ENCODE measurements around the gene FAM20A. TPM values are rescaled to one million over a fixed set of nuclear protein-coding genes. Genes with fewer than 3 reads are reported as not detected.

The FAM20A gene
- total and polyA plus RNA-seq, 9 of the 15 experiments (the other 6 are each of a cell fraction or from before 2014, with no cell fraction given), result 0.07 TPM; not detected in 8

- H2AFZ ChIP-seq (ENCODE audit: low read depth, low read length), result no peak overlapping the region
- TF ChIP-seq ZNF3 (CRISPR knock-in tag; IDR thresholded peaks at IDR 0.05) (no peak), TARDBP (IDR thresholded peaks at IDR 0.05) (no peak), ZNF232 (CRISPR knock-in tag; IDR thresholded peaks at IDR 0.05) (no peak), NFXL1 (CRISPR knock-in tag; IDR thresholded peaks at IDR 0.05) (no peak), GTF2E2 (tag; IDR thresholded peaks at IDR 0.05) (no peak), ZZZ3 (IDR thresholded peaks at IDR 0.05) (no peak)
- no peaks in the 10 kb centered on the region for H3K36me3 ChIP-seq (ENCODE audit: control insufficient read depth, insufficient read depth, low read length)
- no peak overlapping the region for H3K27ac ChIP-seq (ENCODE audit: extremely low read depth, low read depth, low read length)
- DNase-seq (ENCODE audit: extremely low read depth in 1 of 4, low spot score in 3 of 4) (no peak), ATAC-seq (no peak), FAIRE-seq (no peak)
- H4K20me1 ChIP-seq (replicated peaks; ENCODE audit: control insufficient read depth, insufficient read depth, low read length), result no peaks in the 10 kb centered on the region
- no peaks in the 10 kb centered on the region; the same call in 1 of the 2 replicates for H3K9me3 ChIP-seq (replicated peaks; ENCODE audit: control insufficient read depth, insufficient read depth, low read depth, low read length)
- no peaks in the 10 kb centered on the region for H3K79me2 ChIP-seq (ENCODE audit: control insufficient read depth, insufficient read depth, low read length)
- in situ Hi-C loops (cut with MboI) (no loop called here), intact Hi-C loops (cut with micrococcal nuclease) (no loop called here)
- ChIA-PET POLR2A (interaction anchor here (0.5 to 1.0 kb wide), 2 partner anchors 10 to 912 kb away, joined by 3 to 4 read pairs; no protein-coding TSS in a partner anchor), CTCF (ENCODE audit: low intra/inter-chr PET ratio) (no interaction called here)
- H3K4me1 ChIP-seq (replicated peaks in 1 of 2; ENCODE audit: control insufficient read depth in 2 of 2, insufficient read depth in 2 of 2, low read length in 2 of 2), result no peaks in the 10 kb centered on the region
- peaks cover 12 to 28% of the 10 kb centered on the region in 2 experiments; a peak in 4 of 5 replicates for H3K27me3 ChIP-seq (ENCODE audit: control insufficient read depth in 2 of 2, insufficient read depth in 2 of 2, low read length in 2 of 2)
- H3K9ac ChIP-seq (ENCODE audit: insufficient read depth in 1 of 2, low read depth in 2 of 2, low read length in 2 of 2), result no peak overlapping the region
- BruUV-seq (replicated peaks), result no TSS peak
- H3K4me3 ChIP-seq, result no peak overlapping the region
- no peaks in the 10 kb centered on the region for H3K9me1 ChIP-seq (ENCODE audit: control insufficient read depth, insufficient read depth, low read length)
- WGBS (ENCODE audit: insufficient coverage, low coverage, missing lambda C conversion rate), result 4% methylated on average over 3 of the region's 3 CpGs
- no peak overlapping the region for H3K4me2 ChIP-seq (ENCODE audit: insufficient read depth, low read length)
These were observed 23.7 kb downstream of the FAM20A start for GRCh38 chr17:68577497-68577821.

DNA sequence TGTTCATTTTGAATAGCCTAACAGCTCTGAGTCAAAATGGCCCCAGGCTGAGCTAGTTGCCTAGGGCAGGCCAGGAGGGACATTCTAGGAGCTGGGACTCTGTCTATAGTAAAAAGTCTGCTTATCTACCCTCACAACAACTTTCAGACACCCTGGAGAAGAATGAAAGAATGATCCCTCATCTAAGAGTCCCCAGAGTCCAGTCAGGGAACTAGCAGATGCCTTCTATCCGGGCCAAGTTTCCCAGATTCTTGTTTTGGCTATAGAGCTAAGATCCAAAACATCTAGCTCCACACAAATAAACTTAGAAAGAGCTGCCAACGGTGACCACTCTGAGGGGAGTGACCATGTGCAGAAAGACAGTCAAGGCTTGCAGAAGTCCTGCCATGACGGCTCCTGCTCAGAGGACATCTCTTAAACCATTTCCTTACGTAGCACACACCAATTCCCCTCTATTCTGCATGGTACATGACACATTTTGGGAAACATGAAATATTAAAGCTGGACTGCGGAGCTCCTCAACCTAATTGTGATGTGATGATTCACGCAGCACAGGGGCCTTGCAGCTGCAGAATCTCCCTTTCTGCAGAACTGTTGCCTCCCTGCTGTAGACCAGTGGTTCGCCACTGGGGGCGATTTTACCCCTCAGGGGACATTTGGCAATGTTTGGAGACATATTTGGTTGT, 24.2 kb downstream of the FAM20A start:
- no TSS peak for BruUV-seq (replicated peaks)
- no peak overlapping the region for H2AFZ ChIP-seq (ENCODE audit: low read depth, low read length)
- ChIA-PET CTCF (ENCODE audit: low intra/inter-chr PET ratio) (no interaction called here), POLR2A (interaction anchor here (1.0 kb wide), 1 partner anchor 10 kb away, joined by 3 read pairs; no protein-coding TSS in a partner anchor)
- peaks cover 7 to 23% of the 10 kb centered on the region in 2 experiments; a peak in 4 of 5 replicates for H3K27me3 ChIP-seq (ENCODE audit: control insufficient read depth in 2 of 2, insufficient read depth in 2 of 2, low read length in 2 of 2)
- intact Hi-C loops (cut with micrococcal nuclease) (no loop called here), in situ Hi-C loops (cut with MboI) (no loop called here)
- H3K4me2 ChIP-seq (ENCODE audit: insufficient read depth, low read length), result no peak overlapping the region
- no peaks in the 10 kb centered on the region for H3K4me1 ChIP-seq (replicated peaks in 1 of 2; ENCODE audit: control insufficient read depth in 2 of 2, insufficient read depth in 2 of 2, low read length in 2 of 2)
- ATAC-seq (no peak), DNase-seq (ENCODE audit: extremely low read depth in 1 of 4, low spot score in 3 of 4) (peak in 1 of 4 experiments; percentile 5), FAIRE-seq (no peak)
- H4K20me1 ChIP-seq (replicated peaks; ENCODE audit: control insufficient read depth, insufficient read depth, low read length), result no peaks in the 10 kb centered on the region
- no peaks in the 10 kb centered on the region for H3K9me1 ChIP-seq (ENCODE audit: control insufficient read depth, insufficient read depth, low read length)
- no peak overlapping the region for H3K4me3 ChIP-seq
- H3K27ac ChIP-seq (ENCODE audit: extremely low read depth, low read depth, low read length), result no peak overlapping the region
- 2% methylated on average over 8 of the region's 8 CpGs for WGBS (ENCODE audit: insufficient coverage, low coverage, missing lambda C conversion rate)
- no peak overlapping the region for H3K9ac ChIP-seq (ENCODE audit: insufficient read depth in 1 of 2, low read depth in 2 of 2, low read length in 2 of 2)
- no peaks in the 10 kb centered on the region for H3K79me2 ChIP-seq (ENCODE audit: control insufficient read depth, insufficient read depth, low read length)
- TF ChIP-seq GTF2A2 (tag; IDR thresholded peaks at IDR 0.05), result no peak
- TF ChIP-seq, protein P1, sequence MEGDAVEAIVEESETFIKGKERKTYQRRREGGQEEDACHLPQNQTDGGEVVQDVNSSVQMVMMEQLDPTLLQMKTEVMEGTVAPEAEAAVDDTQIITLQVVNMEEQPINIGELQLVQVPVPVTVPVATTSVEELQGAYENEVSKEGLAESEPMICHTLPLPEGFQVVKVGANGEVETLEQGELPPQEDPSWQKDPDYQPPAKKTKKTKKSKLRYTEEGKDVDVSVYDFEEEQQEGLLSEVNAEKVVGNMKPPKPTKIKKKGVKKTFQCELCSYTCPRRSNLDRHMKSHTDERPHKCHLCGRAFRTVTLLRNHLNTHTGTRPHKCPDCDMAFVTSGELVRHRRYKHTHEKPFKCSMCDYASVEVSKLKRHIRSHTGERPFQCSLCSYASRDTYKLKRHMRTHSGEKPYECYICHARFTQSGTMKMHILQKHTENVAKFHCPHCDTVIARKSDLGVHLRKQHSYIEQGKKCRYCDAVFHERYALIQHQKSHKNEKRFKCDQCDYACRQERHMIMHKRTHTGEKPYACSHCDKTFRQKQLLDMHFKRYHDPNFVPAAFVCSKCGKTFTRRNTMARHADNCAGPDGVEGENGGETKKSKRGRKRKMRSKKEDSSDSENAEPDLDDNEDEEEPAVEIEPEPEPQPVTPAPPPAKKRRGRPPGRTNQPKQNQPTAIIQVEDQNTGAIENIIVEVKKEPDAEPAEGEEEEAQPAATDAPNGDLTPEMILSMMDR (IDR thresholded peaks at IDR 0.05 in 2 of 3, conservative IDR thresholded peaks at IDR 0.05 in 1 of 3; ENCODE audit: insufficient read depth in 2 of 3, low read depth in 1 of 3, low read length in 3 of 3), result peak in 2 of 3 experiments; percentile 16 to 20; a peak in 1 of 6 replicates
- H3K9me3 ChIP-seq (replicated peaks; ENCODE audit: control insufficient read depth, insufficient read depth, low read depth, low read length), result no peaks in the 10 kb centered on the region; the same call in 1 of the 2 replicates
- no peaks in the 10 kb centered on the region for H3K36me3 ChIP-seq (ENCODE audit: control insufficient read depth, insufficient read depth, low read length)

Measured in K562 (cell line).